ENCODE measurements around the gene CDC42BPG.

CDC42BPG gene

GRCh38 chr11:64891880-64892279 is 47.4 kb upstream of the CDC42BPG start:
- Histone ChIP-seq H3K9me3 (ENCODE audit: insufficient read depth, low read length) (no peaks in the 10 kb centered on the region), H3K4me3 (ENCODE audit: low read length) (no peak overlapping the region), H3K27me3 (ENCODE audit: low read depth, low read length) (no peaks in the 10 kb centered on the region), H3K36me3 (replicated peaks; ENCODE audit: low read depth, low read length) (peaks cover 4% of the 10 kb centered on the region), H3K79me2 (ENCODE audit: low read length) (no peaks in the 10 kb centered on the region), H2AFZ (ENCODE audit: low read depth, low read length) (no peak overlapping the region), H3K9ac (ENCODE audit: low read length) (no peak overlapping the region), H3K4me1 (ENCODE audit: low read length) (peaks cover 57% of the 10 kb centered on the region), H4K20me1 (ENCODE audit: insufficient read depth, low read length) (no peaks in the 10 kb centered on the region), H3K4me2 (ENCODE audit: low read length) (no peak overlapping the region), H3K27ac (ENCODE audit: low read length) (no peak overlapping the region)
- TF ChIP-seq CTCF (IDR thresholded peaks at IDR 0.05; ENCODE audit: low read depth, low read length) (no peak), EZH2phosphoT487 (IDR thresholded peaks at IDR 0.05; ENCODE audit: low read depth) (no peak)

- Histone ChIP-seq H3K27ac (ENCODE audit: low read length) (no peak overlapping the region), H3K36me3 (replicated peaks; ENCODE audit: low read depth, low read length) (peaks cover 4% of the 10 kb centered on the region), H3K4me1 (ENCODE audit: low read length) (peaks cover 58% of the 10 kb centered on the region), H3K4me2 (ENCODE audit: low read length) (no peak overlapping the region), H2AFZ (ENCODE audit: low read depth, low read length) (no peak overlapping the region), H4K20me1 (ENCODE audit: insufficient read depth, low read length) (no peaks in the 10 kb centered on the region), H3K27me3 (ENCODE audit: low read depth, low read length) (no peaks in the 10 kb centered on the region), H3K79me2 (ENCODE audit: low read length) (no peaks in the 10 kb centered on the region), H3K4me3 (ENCODE audit: low read length) (no peak overlapping the region), H3K9ac (ENCODE audit: low read length) (no peak overlapping the region), H3K9me3 (ENCODE audit: insufficient read depth, low read length) (no peaks in the 10 kb centered on the region)
- TF ChIP-seq EZH2phosphoT487 (IDR thresholded peaks at IDR 0.05; ENCODE audit: low read depth) = no peak
- no peak for TF ChIP-seq CTCF (IDR thresholded peaks at IDR 0.05; ENCODE audit: low read depth, low read length)
Observed at GRCh38 chr11:64891215-64891848, 46.9 kb upstream of the CDC42BPG start.

DNA sequence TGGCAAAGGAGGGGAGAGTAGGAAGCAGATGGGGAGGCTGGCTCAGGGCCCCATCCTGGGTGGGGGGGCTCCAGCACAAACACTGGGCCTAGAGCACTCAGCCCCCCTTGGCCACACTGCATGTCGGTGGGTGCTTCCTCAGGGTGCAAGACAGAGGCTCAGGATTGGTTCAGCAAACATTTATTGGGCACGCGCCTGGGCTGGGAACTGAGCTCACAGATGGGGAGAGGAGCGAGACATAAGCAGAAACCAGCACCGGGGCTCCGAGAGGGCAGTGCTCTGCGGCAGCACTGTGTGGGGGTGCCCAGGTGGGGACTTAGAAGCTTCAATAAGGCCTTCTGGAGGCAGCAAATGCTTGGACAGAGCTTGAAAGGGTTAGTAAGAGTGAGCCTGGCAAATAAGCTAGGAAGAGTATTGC is 46.1 kb upstream of the CDC42BPG start:
- TF ChIP-seq EZH2phosphoT487 (IDR thresholded peaks at IDR 0.05; ENCODE audit: low read depth) (no peak), CTCF (IDR thresholded peaks at IDR 0.05; ENCODE audit: low read depth, low read length) (no peak)
- no peaks in the 10 kb centered on the region for H3K79me2 ChIP-seq (ENCODE audit: low read length)
- no peaks in the 10 kb centered on the region for H3K36me3 ChIP-seq (replicated peaks; ENCODE audit: low read depth, low read length)
- H3K4me3 ChIP-seq (ENCODE audit: low read length) = no peak overlapping the region
- H3K4me2 ChIP-seq (ENCODE audit: low read length) = no peak overlapping the region
- H4K20me1 ChIP-seq (ENCODE audit: insufficient read depth, low read length) = no peaks in the 10 kb centered on the region
- H3K9ac ChIP-seq (ENCODE audit: low read length) = no peak overlapping the region
- no peaks in the 10 kb centered on the region for H3K9me3 ChIP-seq (ENCODE audit: insufficient read depth, low read length)
- H2AFZ ChIP-seq (ENCODE audit: low read depth, low read length) = no peak overlapping the region
- H3K4me1 ChIP-seq (ENCODE audit: low read length) = peaks cover 60% of the 10 kb centered on the region
- H3K27ac ChIP-seq (ENCODE audit: low read length) = no peak overlapping the region
- H3K27me3 ChIP-seq (ENCODE audit: low read depth, low read length) = no peaks in the 10 kb centered on the region

DNA sequence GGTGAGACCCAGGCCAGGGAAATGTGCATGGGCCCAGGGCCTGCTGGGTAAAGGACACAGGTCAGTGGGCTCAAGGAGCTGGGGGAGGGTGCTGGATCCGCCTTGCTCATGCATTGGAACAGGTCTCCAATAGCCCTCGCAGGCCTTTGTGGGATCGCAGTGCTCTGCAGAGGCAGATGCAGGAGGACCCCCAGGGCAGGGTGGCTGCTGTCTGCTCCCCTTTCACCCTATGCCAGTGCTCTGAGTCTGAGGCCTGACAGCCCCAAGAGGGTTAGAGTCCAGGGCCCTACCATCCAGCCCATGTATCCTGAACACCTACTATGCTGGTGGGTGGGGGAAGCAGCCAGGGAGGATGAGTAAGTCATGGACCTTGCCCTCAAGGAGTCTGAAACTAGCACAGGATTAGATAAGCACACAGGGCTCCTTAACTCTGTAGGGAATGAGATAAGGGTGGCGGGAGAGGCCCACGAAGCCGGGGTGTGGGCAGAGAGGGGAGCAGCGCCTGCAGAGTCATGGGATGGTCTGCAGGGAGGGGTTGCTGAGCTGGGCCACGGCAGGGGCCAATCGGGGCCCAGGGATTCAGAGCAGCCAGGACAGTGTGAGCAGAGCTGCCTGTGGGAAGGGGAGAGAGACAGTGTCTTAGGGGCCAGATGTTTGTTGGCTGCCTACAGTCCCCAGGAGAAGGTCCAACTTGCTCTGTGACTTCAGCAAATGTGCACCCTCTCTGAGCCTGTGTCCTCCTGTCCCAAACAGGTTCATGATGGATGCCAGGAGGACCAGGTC is 44.5 kb upstream of the CDC42BPG start:
- Histone ChIP-seq H3K27ac (ENCODE audit: low read length) (no peak overlapping the region), H3K4me1 (ENCODE audit: low read length) (peaks cover 47% of the 10 kb centered on the region), H4K20me1 (ENCODE audit: insufficient read depth, low read length) (no peaks in the 10 kb centered on the region), H3K79me2 (ENCODE audit: low read length) (no peaks in the 10 kb centered on the region), H3K9ac (ENCODE audit: low read length) (no peak overlapping the region), H3K4me3 (ENCODE audit: low read length) (no peak overlapping the region; the same call in 1 of the 2 replicates), H2AFZ (ENCODE audit: low read depth, low read length) (no peak overlapping the region), H3K9me3 (ENCODE audit: insufficient read depth, low read length) (no peaks in the 10 kb centered on the region), H3K36me3 (replicated peaks; ENCODE audit: low read depth, low read length) (no peaks in the 10 kb centered on the region), H3K27me3 (ENCODE audit: low read depth, low read length) (no peaks in the 10 kb centered on the region), H3K4me2 (ENCODE audit: low read length) (peak overlapping the region; percentile 97)
- TF ChIP-seq CTCF (IDR thresholded peaks at IDR 0.05; ENCODE audit: low read depth, low read length) = no peak
- no peak for TF ChIP-seq EZH2phosphoT487 (IDR thresholded peaks at IDR 0.05; ENCODE audit: low read depth)

Data from OCI-LY3 (cell line).